MV-4-11 (cell line): ENCODE results near the gene FAM9C.

ENCODE experiments used
- DNase-seq: peaks from one replicate; lab custom pipeline; 2025; lab: John Stamatoyannopoulos, UW

FAM9C gene

DNA sequence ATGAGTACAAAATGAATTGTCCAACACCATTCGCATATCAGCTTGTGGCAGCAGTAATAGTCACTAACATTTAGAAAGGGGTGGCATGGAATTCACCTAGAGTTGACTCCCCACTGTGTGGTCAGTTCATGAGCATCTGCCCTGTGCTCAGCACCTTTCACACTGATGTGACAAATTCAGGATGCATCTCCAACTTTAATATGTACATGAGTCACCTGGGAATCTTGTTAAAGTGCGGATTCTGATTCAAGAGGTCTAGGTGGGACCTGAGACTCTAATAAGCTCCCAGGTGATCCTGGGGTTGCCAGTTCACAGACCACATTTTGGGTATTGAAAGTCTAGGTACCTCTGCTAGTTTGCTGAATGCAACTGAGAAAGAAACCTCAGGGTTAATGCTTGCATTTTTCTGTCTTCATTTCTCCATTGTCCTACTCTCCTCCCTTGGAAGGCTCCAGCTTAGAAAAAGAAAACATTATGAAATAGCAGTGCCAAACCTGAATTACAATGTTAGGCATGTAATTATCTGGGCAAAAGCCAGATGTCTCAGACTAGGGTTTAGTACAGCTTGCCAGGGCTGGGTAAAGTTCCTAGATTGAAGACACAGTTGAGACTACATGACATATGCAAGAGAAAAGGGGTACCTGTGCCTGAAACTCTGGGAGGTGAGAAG is 36.8 kb downstream of the FAM9C start:
- no peak for DNase-seq

DNA sequence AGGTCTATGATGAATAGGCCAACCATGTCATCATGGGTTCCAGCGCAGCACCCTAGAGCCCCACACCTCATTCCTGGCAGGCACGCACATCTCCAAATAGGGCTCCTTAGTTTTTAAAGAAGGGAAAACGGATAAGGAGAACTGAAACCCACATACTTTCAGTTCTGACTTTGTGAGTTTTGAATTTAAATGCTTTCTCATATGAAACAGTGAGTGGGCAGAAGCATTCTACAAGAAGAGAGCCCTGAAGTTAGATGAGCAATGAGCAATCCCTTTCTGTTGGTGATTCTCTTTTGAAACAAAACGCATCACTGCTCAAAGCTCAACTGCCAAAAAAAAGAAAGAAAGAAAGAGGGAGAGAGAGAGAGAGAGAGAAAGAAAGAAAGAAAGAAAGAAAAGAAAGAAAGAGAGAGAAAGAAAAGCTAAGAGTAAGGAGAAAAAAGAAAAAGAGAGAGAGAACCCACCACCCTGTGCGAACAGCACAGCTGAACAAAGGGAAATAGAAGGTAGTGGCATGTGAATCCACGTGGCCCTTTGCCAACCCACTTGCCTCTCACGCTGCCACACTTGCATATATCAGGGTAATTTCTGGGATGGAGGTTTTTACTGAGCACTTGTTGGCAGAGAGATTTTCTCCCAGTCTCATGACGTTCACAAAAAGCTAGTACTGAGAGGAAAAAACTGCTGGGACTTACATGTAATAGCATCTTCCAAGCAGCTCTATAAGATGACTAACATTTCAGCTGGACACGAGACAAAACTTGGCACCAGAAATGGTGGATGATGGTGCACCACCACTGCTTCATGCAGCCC is 38.6 kb downstream of the FAM9C start:
- peak; percentile 86 for DNase-seq

DNA sequence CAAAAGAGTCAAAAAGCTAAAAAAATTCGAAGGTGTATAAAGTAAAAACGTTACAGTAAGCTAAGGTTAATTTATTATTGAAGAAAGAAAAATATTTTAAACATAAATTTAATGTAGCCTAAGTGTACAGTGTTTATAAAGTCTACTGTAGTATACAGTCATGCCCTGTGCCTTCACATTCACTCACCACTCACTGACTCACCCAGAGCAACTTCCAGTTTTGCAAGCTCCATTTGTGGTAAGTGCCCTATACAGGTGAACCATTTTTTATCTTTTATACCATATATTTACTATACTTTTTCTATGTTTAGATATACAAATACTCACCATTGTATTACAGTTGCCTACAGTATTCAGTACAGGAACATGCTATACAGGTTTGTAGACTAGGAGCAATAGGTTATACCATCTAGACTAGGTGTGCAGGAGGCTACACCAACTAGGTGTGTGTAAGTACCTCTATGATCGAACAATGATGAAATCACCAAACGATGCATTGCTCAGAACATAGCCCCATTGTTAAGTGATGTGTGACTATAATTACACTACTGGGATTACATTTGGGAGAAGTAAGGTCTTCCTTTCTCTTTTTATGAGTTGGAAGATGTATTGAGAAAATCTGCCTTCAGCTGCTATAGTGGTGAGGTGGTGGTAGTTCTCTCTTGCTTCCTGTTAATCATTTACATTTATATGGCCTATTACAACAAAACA is 42.3 kb downstream of the FAM9C start:
- no peak for DNase-seq

DNA sequence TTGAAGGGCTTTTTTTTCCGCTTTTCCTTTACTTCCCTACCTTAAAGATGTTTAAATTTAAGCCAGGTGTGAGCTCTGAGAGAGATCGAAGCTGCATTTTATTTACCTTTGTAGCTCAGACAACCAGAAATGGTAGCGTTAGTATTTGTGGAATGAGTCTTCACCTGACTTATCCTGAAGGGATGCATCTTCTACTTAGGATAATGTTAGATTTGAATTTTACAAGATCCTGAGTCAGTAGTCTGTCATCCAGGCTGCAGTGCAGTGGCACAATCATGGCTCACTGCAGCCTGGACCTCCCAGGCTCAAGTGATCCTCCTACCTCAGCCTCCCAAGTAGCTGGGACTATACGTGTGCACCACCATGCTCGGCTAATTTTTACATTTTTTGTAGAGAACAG is 43.3 kb downstream of the FAM9C start:
- DNase-seq = no peak

- peak; percentile 80 for DNase-seq
Observed at GRCh38 chrX:13000301-13000811, 44.1 kb downstream of the FAM9C start.

DNA sequence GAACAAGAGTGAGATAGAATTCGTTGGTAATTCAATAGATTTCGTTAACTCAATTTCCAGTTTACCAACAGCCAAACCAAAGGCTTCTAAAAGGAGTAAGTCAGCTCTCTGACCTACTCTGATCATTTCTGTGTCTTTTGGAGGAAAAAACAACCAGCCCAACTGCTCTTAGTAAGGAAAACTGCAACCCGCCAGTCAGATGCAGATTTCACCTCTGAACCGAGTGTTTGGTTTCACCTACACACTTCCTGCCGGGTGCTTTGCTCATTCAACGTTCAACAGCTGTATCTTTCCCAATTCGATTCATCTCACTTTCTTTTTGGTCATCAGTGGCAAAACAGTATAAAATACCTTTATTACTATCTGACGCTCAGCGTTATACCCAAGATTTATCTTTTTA is 45.0 kb downstream of the FAM9C start:
- DNase-seq = no peak

DNA sequence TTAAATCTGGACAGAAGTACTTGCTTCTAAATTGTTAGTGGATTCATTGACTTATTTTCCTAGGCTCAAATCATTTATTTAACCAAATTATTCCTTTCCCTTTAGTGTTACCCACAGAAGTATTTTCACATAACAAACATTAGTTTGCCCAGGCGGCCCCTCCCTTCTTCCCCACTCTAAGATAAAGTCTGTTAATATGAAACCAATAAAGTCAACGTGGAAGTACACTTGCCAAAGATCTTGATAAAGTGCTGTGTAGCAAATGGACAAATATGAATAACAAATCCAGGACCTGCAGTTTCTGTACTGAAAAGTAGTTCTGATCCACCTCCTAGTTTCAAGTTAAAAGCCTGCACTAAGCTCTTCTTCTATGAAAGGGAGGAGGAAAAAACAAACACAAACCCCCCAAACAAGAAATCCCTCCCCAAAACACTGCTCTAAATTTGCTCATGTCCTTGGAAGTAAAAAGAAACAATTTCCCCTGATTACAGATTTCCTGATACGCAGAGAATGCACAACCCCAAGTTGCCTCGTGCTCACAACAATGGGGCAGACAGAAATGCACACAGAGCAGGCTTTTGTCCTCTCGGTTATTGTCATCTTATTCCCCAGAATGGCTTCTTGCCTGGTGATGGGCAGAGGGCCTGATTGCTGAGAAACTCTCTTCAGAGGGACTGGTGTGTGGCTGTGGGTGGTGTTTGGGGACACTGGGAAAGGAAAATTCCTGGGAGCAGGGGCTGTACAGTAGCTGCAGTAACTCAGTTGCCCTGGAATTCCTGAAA is 46.3 kb downstream of the FAM9C start:
- no peak for DNase-seq

- DNase-seq = no peak
Observed at GRCh38 chrX:12996934-12997435, 47.4 kb downstream of the FAM9C start.

DNA sequence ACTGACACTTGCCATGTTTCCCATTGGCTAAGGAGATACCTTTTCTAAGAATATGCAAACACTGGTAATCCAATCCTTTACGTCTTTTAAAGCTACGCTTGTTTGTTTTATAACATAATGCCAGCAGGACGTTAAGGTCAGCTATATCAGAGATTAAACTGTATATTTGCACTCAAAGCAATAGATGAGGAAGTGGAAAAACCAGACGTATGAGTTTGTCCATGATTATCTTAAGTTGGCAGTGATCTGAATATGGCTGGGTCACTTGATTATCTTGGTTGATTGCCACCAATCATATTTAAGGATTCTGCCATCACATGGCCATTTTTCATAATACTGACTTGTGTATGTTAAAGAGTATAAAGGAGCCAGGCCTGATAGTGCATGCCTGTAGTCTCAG is 50.1 kb downstream of the FAM9C start:
- no peak for DNase-seq

- no peak for DNase-seq
Observed at GRCh38 chrX:12993826-12994225, 50.6 kb downstream of the FAM9C start.

- no peak for DNase-seq
Observed at GRCh38 chrX:12992544-12993118, 51.8 kb downstream of the FAM9C start.

GRCh38 chrX:12991575-12991974 is 52.8 kb downstream of the FAM9C start:
- DNase-seq = peak; percentile 64

- DNase-seq = no peak
Observed at GRCh38 chrX:12989461-12989860, 55.0 kb downstream of the FAM9C start.

- no peak for DNase-seq
Observed at GRCh38 chrX:12988797-12989196, 55.6 kb downstream of the FAM9C start.

DNA sequence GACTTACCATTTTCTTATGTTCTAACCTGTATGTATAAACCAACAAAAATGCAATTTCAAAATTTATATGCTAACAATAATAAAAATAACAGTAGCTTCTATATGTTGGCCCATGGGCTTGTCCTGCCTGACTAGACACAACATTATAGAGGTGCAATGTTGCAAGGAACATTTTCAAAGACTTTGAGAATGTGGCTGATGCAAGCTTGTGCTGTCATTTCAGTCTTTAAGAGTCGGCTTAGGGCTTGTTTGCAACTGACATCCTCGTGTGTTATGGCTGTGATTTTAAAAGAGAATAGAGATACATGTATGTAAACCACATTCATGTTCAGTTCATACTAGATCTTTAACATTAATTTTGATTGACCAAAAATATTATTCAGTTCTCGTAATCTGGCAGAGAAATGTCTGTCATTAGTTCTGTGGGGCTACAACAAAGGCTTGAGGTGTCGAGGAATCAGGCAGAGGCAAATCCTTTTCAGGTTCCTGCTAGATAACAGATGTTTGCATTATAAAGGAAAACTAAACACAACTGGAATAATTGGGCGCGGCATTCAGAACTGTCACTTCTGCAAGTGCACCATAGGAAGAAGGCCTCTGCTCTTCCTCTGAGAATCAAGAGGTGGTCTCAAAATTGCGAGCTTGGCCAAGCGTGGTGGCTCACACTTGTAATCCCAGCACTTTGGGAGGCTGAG is 56.4 kb downstream of the FAM9C start:
- DNase-seq = no peak

- DNase-seq = no peak
Observed at GRCh38 chrX:12987340-12987739, 57.1 kb downstream of the FAM9C start.

DNA sequence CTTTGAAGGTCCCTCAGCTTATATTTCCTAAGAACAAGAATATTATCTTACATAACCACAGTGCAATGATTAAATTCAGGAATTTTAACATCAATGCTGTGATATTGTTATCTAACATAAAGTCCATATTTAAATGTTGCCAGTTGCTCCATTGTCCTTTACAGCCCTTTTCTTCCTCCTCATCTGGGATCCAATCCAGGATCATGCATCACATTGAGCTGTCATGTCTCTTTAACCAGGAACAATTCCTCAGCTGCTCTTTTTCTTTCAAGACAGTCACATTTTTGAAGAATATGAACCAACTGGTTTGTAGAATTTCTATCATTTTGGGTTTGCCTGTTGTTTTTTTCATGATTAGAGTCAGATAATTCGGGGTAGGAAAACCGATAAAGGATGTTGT is 57.5 kb downstream of the FAM9C start:
- DNase-seq = no peak

- no peak for DNase-seq
Observed at GRCh38 chrX:12986164-12986779, 58.1 kb downstream of the FAM9C start.
